A673 (cell line): Measurements from ENCODE around the gene CST11.

Experiments used
- EZH2 ChIP-seq: fragments of 200-600 bp; sonication (generic); IDR thresholded peaks from 2 replicates; pipeline ENCODE4 v1.6.1; 2017; ENCODE audit warnings: borderline replicate concordance, low read depth, mild to moderate bottlenecking, mixed read lengths, antibody characterized with exemption, low read length; ENCODE audit not compliant: poor library complexity, severe bottlenecking
- TF ChIP-seq, protein P1 (sequence below): fragments of 300-800, 200-600 bp; sonication (generic); conservative IDR thresholded peaks from 2 replicates; pipeline ENCODE4 v1.5.1; 2017; ENCODE audit warnings: low read depth, mild to moderate bottlenecking, antibody characterized with exemption, low read length, moderate library complexity, mixed read lengths

DNA sequence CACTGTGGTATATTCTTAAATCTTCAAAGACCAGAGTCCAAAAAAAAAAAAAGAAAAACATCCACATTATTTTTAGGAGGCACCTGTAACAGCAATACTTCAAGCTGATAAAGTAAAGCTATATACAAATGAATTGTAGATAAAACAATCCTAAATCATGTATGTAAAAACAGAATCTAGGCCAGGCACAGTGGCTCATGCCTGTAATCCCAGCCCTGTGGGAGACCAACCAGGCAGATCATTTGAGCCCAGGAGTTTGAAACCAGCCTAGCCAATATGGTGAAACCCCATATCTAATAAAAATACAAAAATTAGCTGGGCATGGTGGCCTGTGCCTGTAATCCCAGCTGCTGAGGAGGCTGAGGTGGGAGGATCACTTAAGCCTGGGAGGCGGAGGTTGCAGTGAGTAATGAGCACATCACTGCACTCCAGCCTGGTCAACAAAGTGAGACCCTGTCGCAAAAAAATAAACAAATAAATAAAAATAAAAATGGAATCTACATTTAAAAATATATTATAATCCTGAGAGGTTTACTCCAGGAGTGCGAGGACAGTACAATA lies 38.7 kb downstream of the CST11 start:
- TF ChIP-seq, protein P1, sequence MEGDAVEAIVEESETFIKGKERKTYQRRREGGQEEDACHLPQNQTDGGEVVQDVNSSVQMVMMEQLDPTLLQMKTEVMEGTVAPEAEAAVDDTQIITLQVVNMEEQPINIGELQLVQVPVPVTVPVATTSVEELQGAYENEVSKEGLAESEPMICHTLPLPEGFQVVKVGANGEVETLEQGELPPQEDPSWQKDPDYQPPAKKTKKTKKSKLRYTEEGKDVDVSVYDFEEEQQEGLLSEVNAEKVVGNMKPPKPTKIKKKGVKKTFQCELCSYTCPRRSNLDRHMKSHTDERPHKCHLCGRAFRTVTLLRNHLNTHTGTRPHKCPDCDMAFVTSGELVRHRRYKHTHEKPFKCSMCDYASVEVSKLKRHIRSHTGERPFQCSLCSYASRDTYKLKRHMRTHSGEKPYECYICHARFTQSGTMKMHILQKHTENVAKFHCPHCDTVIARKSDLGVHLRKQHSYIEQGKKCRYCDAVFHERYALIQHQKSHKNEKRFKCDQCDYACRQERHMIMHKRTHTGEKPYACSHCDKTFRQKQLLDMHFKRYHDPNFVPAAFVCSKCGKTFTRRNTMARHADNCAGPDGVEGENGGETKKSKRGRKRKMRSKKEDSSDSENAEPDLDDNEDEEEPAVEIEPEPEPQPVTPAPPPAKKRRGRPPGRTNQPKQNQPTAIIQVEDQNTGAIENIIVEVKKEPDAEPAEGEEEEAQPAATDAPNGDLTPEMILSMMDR: no peak
- TF ChIP-seq EZH2: no peak
